Karpas-422 (cell line): ENCODE results near the gene NCF4. TPM values are rescaled to one million over a fixed set of nuclear protein-coding genes. Genes with fewer than 3 reads are reported as not detected.

ENCODE experiments used
- DNase-seq: peaks from one replicate; pipeline ENCODE4 v3.0.0-alpha.2; 2015
- H2AFZ ChIP-seq: fragments of 200-600 bp; sonication (generic); 2 replicates; pipeline ENCODE4 v1.6.1; 2014; ENCODE audit warnings: antibody characterized with exemption, low read length, mixed read lengths
- H3K27ac ChIP-seq: fragments of 200-600 bp; sonication (generic); 2 replicates; pipeline ENCODE4 v1.5.1; 2014; ENCODE audit warnings: mild to moderate bottlenecking, low read length, moderate library complexity
- H3K27me3 ChIP-seq: fragments of 200-600 bp; sonication (generic); 2 replicates; pipeline ENCODE4 v1.6.1; 2014; ENCODE audit warnings: low read length, mixed read lengths
- H3K36me3 ChIP-seq: fragments of 200-600 bp; sonication (generic); 2 replicates; pipeline ENCODE4 v1.6.1; 2014; ENCODE audit warnings: low read length, mixed read lengths; ENCODE audit not compliant: insufficient read depth
- H3K4me1 ChIP-seq: fragments of 200-600 bp; sonication (generic); 2 replicates; pipeline ENCODE4 v1.6.1; 2014; ENCODE audit warnings: mild to moderate bottlenecking, low read length, mixed read lengths
- H3K4me2 ChIP-seq: fragments of 200-600 bp; sonication (generic); 2 replicates; pipeline ENCODE4 v1.6.1; 2014; ENCODE audit warnings: low read length, low read depth, mild to moderate bottlenecking; ENCODE audit not compliant: poor library complexity, severe bottlenecking
- H3K4me3 ChIP-seq: fragments of 200-600 bp; sonication (generic); 2 replicates; pipeline ENCODE4 v1.5.1; 2014; ENCODE audit warnings: mild to moderate bottlenecking, antibody characterized with exemption, low read length, mixed read lengths
- H3K79me2 ChIP-seq: fragments of 200-600 bp; sonication (generic); 2 replicates; pipeline ENCODE4 v1.6.1; 2014; ENCODE audit warnings: mild to moderate bottlenecking, low read length, mixed read lengths
- H3K9ac ChIP-seq: fragments of 200-600 bp; sonication (generic); 2 replicates; pipeline ENCODE4 v1.6.0; 2014; ENCODE audit warnings: low read length
- H3K9me2 ChIP-seq: fragments of 200-600 bp; sonication (generic), shearing (Covaris generic); replicated peaks from 2 replicates; pipeline ENCODE4 v1.6.0; 2014; ENCODE audit warnings: mild to moderate bottlenecking, low read length, moderate library complexity; ENCODE audit not compliant: insufficient read depth
- H3K9me3 ChIP-seq: fragments of 300-700, 200-600 bp; sonication (generic); 2 replicates; pipeline ENCODE4 v1.6.1; 2014; ENCODE audit warnings: low read length, mixed read lengths
- H4K20me1 ChIP-seq: fragments of 200-600 bp; sonication (generic); 2 replicates; pipeline ENCODE4 v1.6.1; 2014; ENCODE audit warnings: mild to moderate bottlenecking, antibody characterized with exemption, low read length, low read depth; ENCODE audit not compliant: insufficient read depth
- total RNA-seq: library from RNA; depleted of rRNA; stranded (reverse); fragments of >200 nt; shearing (Covaris generic); gene quantifications from 2 replicates; pipeline ENCODE4 v1.2.3, GENCODE V29; 2014; ENCODE audit warnings: low replicate concordance

NCF4 gene
- total RNA-seq, 1 experiment from 2014 or later = 116 TPM

DNA sequence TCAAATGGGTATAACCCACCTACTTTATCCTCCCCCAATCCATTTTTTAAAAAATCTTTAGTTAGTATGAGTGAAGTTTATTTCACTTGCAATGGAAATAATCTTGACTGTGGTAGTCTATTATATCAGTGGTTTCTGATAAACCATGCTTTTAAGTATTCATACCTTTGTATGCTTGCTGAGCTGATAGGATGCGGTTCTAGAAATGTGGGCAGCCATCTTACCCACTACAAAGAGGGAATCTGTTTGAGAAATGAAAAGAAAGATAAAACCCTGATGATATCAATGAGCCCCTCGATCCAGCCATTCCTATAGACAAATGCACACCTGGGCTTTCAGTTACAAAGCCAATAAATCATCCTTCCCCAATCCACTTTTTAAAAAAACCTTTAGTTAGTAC, 30.2 kb upstream of the NCF4 start:
- Histone ChIP-seq H4K20me1 (no peaks in the 10 kb centered on the region), H3K4me2 (no peak overlapping the region), H3K36me3 (no peaks in the 10 kb centered on the region), H3K27ac (no peak overlapping the region), H3K79me2 (no peaks in the 10 kb centered on the region), H3K27me3 (no peaks in the 10 kb centered on the region), H3K9ac (no peak overlapping the region), H2AFZ (no peak overlapping the region), H3K4me3 (no peak overlapping the region), H3K9me3 (no peaks in the 10 kb centered on the region), H3K9me2 (no peaks in the 10 kb centered on the region), H3K4me1 (peaks cover 6% of the 10 kb centered on the region)
- no peak for DNase-seq

DNA sequence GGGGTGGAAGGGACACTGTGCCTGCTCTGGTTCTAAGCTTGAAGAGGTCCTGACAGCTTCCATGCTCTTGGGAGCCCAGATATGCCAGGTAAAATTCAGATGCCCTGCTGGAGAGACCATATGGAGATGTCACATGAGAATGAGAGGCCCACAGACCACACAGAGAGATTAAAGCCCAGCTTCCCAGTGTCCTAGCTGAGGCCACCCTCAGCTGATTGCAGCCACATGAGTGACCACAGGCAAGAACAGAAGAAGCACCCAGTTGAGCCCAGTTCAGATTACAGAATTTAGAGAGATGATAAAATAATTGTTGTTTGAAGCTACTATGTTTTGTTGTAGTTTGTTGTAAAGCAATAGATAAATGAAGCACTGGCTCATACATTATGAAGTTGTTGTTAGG, 29.6 kb upstream of the NCF4 start:
- Histone ChIP-seq H3K4me2 (no peak overlapping the region), H3K4me1 (peaks cover 6% of the 10 kb centered on the region), H3K9me3 (no peaks in the 10 kb centered on the region), H3K4me3 (no peak overlapping the region), H4K20me1 (no peaks in the 10 kb centered on the region), H3K9ac (no peak overlapping the region), H3K27ac (no peak overlapping the region), H3K36me3 (no peaks in the 10 kb centered on the region), H3K79me2 (no peaks in the 10 kb centered on the region), H3K27me3 (no peaks in the 10 kb centered on the region), H3K9me2 (no peaks in the 10 kb centered on the region), H2AFZ (no peak overlapping the region)
- DNase-seq = no peak

DNA sequence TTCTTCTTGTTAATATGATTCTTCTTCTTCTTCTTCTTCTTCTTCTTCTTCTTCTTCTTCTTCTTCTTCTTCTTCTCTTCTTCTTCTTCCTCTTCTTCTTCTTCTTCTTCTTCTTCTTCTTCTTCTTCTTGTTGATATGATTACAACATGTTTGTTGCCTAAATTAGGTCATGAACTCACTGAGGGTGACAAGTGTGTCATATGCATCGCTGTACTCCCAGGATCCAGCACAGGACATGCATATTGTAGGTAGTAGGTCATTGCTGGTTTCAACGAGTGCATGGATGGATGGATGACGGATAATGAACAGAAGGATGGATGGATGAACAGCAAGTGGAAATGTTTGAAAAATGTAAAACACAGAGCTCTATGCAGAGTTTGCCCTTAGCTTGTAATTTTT, 29.1 kb upstream of the NCF4 start:
- H3K4me1 ChIP-seq = peaks cover 6% of the 10 kb centered on the region
- H2AFZ ChIP-seq = no peak overlapping the region
- H4K20me1 ChIP-seq = no peaks in the 10 kb centered on the region
- H3K9me3 ChIP-seq = no peaks in the 10 kb centered on the region
- H3K79me2 ChIP-seq = no peaks in the 10 kb centered on the region
- H3K36me3 ChIP-seq = no peaks in the 10 kb centered on the region
- H3K27ac ChIP-seq = no peak overlapping the region
- H3K9ac ChIP-seq = no peak overlapping the region
- no peak overlapping the region for H3K4me2 ChIP-seq
- no peaks in the 10 kb centered on the region for H3K9me2 ChIP-seq
- no peak for DNase-seq
- no peaks in the 10 kb centered on the region for H3K27me3 ChIP-seq
- no peak overlapping the region for H3K4me3 ChIP-seq

DNA sequence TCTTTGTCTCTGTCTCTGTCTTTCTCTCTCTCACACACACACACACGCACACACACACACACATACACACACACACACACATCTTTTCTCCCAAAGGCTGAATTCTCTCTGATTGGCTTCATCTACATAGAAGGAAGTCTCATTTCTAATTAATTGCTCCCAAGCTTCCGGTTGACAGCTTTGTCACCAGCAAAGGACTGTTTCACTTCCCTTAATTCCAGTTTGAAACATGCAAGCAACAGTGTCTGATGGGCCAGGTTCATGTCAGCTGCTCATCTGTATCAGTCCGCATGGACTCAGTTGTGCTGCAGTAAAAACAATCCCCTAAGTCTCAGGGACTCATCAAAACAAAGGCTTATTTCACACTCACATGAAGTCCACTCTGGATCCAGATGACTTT, 27.7 kb upstream of the NCF4 start:
- peak; percentile 68 for DNase-seq
- Histone ChIP-seq H3K4me3 (no peak overlapping the region), H3K4me1 (peaks cover 6% of the 10 kb centered on the region), H3K27me3 (no peaks in the 10 kb centered on the region), H3K36me3 (no peaks in the 10 kb centered on the region), H3K4me2 (no peak overlapping the region), H3K9ac (no peak overlapping the region), H3K79me2 (no peaks in the 10 kb centered on the region), H2AFZ (no peak overlapping the region), H3K9me2 (no peaks in the 10 kb centered on the region), H3K27ac (no peak overlapping the region), H3K9me3 (no peaks in the 10 kb centered on the region), H4K20me1 (no peaks in the 10 kb centered on the region)

DNA sequence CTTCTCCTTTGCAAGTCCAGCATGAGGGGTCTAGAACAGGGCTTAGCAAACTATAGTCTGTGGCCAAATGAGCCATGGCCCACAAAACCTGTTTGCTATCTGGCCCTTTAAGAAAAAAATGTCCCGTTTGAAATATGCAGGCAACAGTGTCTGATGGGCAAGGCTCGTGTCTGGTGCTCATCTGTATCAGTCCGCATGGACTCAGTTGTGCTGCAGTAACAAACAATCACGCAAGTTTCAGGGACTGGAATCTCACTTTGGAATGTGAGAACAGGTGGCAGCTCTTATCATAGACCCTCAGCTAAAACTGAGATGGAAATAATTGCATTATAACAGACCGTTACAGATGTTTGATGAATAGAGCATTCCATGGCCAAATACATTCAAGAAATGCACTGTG, 24.9 kb upstream of the NCF4 start:
- H3K27me3 ChIP-seq = no peaks in the 10 kb centered on the region
- H3K4me1 ChIP-seq = peaks cover 6% of the 10 kb centered on the region
- H3K36me3 ChIP-seq = no peaks in the 10 kb centered on the region

DNA sequence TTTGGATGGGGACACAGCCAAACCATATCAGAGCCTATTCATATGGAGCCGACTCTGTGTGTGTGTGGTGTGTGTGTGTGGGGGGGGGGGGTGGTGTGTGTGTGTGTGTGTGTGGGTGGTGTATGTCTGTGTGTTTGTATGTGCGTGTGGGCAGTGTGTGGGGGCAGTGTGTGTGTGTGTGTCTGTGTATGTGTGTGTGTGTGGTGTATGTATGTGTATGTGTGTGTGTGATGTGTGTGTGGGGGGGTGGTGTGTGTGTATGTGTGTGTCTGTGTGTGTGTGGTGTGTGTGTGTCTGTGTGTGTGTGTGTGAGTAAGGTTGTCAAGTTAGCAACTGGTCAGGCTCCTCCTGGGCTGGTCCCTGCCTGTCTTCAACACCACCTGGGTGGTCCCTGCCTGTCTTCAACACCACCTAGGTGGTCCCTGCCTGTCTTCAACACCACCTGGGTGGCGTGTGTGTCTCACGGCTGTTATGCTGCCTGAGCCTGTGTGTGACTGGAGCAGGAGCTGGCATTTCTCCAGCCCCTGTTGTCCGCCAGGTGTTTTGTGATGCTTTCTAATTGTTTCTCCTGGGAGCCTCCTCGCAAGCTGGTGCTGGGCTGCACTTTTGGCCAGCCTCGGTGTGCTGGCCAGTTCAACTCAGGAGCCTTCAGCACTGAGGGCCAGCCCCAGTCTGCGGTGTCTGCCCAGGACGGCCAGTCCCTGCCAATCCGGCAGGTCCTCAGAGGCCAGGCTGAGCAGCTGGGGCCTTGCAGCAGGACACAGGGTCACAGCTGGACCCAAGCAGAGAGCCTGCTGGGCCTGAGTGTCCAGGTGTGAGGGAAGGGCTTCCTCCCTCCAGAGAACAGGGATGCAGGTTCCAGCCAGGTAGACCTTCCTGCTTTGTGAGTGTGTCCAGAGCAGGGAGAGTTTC, 22.4 kb upstream of the NCF4 start:
- no peaks in the 10 kb centered on the region for H3K9me3 ChIP-seq
- no peak overlapping the region for H2AFZ ChIP-seq
- no peak overlapping the region for H3K9ac ChIP-seq
- H3K79me2 ChIP-seq = no peaks in the 10 kb centered on the region
- no peaks in the 10 kb centered on the region for H3K9me2 ChIP-seq
- no peak for DNase-seq
- peaks cover under 1% of the 10 kb centered on the region; the same call in 1 of the 2 replicates for H3K4me1 ChIP-seq
- H3K4me3 ChIP-seq = no peak overlapping the region
- H3K27me3 ChIP-seq = no peaks in the 10 kb centered on the region
- H4K20me1 ChIP-seq = no peaks in the 10 kb centered on the region
- no peak overlapping the region for H3K4me2 ChIP-seq
- H3K36me3 ChIP-seq = no peaks in the 10 kb centered on the region
- no peak overlapping the region for H3K27ac ChIP-seq

More for the DNA sequence above, 24.9 kb upstream of the NCF4 start:
- H3K9me3 ChIP-seq = no peaks in the 10 kb centered on the region
- no peak overlapping the region for H3K9ac ChIP-seq
- no peaks in the 10 kb centered on the region for H3K79me2 ChIP-seq
- H3K27ac ChIP-seq = no peak overlapping the region
- no peak overlapping the region for H2AFZ ChIP-seq
- no peak overlapping the region for H3K4me3 ChIP-seq
- H3K4me2 ChIP-seq = no peak overlapping the region
- no peak for DNase-seq
- H3K9me2 ChIP-seq = no peaks in the 10 kb centered on the region
- H4K20me1 ChIP-seq = no peaks in the 10 kb centered on the region

DNA sequence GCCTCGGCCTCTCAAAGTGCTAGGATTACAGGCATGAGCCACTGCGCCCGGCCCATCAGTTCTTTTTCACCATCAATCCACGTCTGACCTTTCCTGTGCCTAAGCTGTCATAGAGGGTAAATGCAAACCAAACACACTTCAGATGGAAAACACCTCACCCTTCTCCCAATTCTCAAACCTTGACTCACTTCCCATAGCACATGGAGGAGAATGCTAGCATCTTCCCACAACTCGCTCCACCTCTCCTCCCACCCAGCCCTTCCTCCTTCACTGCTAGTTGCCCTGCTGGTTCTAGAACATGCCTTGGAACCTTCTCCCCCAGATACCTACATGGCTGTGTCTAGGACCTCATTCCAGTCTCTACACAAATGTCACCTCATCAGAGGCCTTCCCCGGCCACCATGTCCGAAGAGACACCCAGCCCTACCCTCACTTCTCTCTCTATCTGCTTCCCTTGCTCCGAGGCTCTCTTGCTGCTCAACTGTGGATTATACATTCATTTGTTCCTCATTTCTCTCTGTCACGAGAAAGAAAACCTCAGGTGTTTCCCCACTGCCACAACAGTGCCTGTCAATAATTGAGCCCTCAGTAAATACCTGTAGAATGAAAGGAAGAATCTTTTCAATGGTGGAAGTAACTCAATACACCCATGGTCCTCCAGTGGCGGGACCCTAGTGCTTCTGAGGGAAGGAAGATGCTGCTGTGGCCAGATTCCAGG, 21.3 kb upstream of the NCF4 start:
- H3K4me3 ChIP-seq = no peak overlapping the region
- H3K4me2 ChIP-seq = no peak overlapping the region
- no peaks in the 10 kb centered on the region for H3K4me1 ChIP-seq
- H3K27me3 ChIP-seq = no peaks in the 10 kb centered on the region
- H2AFZ ChIP-seq = no peak overlapping the region
- no peak overlapping the region for H3K9ac ChIP-seq
- no peak for DNase-seq
- H4K20me1 ChIP-seq = no peaks in the 10 kb centered on the region
- H3K79me2 ChIP-seq = no peaks in the 10 kb centered on the region
- no peaks in the 10 kb centered on the region for H3K36me3 ChIP-seq
- no peaks in the 10 kb centered on the region for H3K9me3 ChIP-seq
- no peaks in the 10 kb centered on the region for H3K9me2 ChIP-seq
- H3K27ac ChIP-seq = no peak overlapping the region

DNA sequence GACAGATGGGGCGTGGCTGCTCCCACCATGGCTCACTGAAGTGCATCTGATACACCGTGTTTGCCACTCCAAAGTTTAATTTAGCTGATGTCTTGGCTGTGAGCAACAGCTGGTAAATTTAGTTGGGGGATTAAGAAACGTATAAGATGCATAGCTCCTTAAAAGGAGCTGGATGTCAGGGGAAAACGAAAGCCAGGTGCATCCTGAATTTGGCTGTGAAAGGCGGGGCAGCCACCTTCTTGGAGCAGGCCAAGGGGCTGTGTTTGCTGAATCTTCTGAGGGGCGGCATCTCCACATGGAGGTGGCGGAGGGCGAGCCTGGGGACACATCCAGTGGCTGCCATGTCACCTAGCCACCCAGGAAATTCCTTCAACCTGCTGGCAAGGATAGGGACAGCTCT, 20.7 kb upstream of the NCF4 start:
- H2AFZ ChIP-seq = no peak overlapping the region
- H3K9me2 ChIP-seq = no peaks in the 10 kb centered on the region
- no peak overlapping the region for H3K9ac ChIP-seq
- no peaks in the 10 kb centered on the region for H4K20me1 ChIP-seq
- no peaks in the 10 kb centered on the region for H3K27me3 ChIP-seq
- H3K4me1 ChIP-seq = no peaks in the 10 kb centered on the region
- no peak for DNase-seq
- no peak overlapping the region for H3K27ac ChIP-seq
- no peak overlapping the region for H3K4me2 ChIP-seq
- no peaks in the 10 kb centered on the region for H3K9me3 ChIP-seq
- H3K36me3 ChIP-seq = no peaks in the 10 kb centered on the region
- H3K4me3 ChIP-seq = no peak overlapping the region
- H3K79me2 ChIP-seq = no peaks in the 10 kb centered on the region
